ENCODE measurements around the gene DYDC1. TPM values are rescaled to one million over a fixed set of nuclear protein-coding genes. Genes with fewer than 3 reads are reported as not detected.

Gene DYDC1
- total and polyA plus RNA-seq, 2 of the 13 experiments (the other 11 are each of a cell fraction or from before 2014, with no cell fraction given): not detected

- TF ChIP-seq PRDM4 (CRISPR knock-in tag; IDR thresholded peaks at IDR 0.05; ENCODE audit: borderline replicate concordance) (no peak), ZNF784 (CRISPR knock-in tag; IDR thresholded peaks at IDR 0.05; ENCODE audit: borderline replicate concordance) (no peak), PHF5A (CRISPR knock-in tag; IDR thresholded peaks at IDR 0.05; ENCODE audit: low read depth, unreplicated experiment) (no peak)
Measured at GRCh38 chr10:80319725-80320290, 36.7 kb downstream of the DYDC1 start (continued).

- H3K27me3 ChIP-seq (ENCODE audit: control insufficient read depth in 1 of 2, insufficient read depth in 2 of 2, low read length in 2 of 2): no peaks in the 10 kb centered on the region
- DNase-seq (ENCODE audit: low spot score) (no peak), ATAC-seq (no peak), FAIRE-seq (no peak)
- H3K27ac ChIP-seq (ENCODE audit: extremely low read length, insufficient read depth, low read length): no peak overlapping the region
- H3K4me3 ChIP-seq (replicated peaks in 1 of 3; ENCODE audit: insufficient read depth in 1 of 3, low read depth in 2 of 3, low read length in 3 of 3): no peak overlapping the region
- 36% methylated on average over 2 of the region's 2 CpGs for WGBS (ENCODE audit: low lambda C conversion rate)
- BruUV-seq (replicated peaks): no TSS peak
- no peaks in the 10 kb centered on the region for H4K20me1 ChIP-seq (ENCODE audit: insufficient read depth, low read length)
- no peaks in the 10 kb centered on the region for H3K36me3 ChIP-seq (replicated peaks in 1 of 2; ENCODE audit: control insufficient read depth in 1 of 2, insufficient read depth in 2 of 2, low read length in 2 of 2)
- intact Hi-C loops (cut with micrococcal nuclease; ENCODE audit: unreplicated experiment): no loop called here
- no peaks in the 10 kb centered on the region for H3K9me3 ChIP-seq (ENCODE audit: low read length)
- no peak overlapping the region for H3K4me2 ChIP-seq (ENCODE audit: low read depth, low read length)
- CTCF ChIA-PET (ENCODE audit: low intra/inter-chr PET ratio, low total read pairs): no interaction called here
- in situ Hi-C loops (cut with HindIII; ENCODE audit: extremely low pct_ligation_motif_present, low pct_unique_long_range_greater_than_20kb): no loop called here
- no peak for TF ChIP-seq SMARCC2 (IDR thresholded peaks at IDR 0.05)
- no peak for TF ChIP-seq CSRNP1 (CRISPR knock-in tag; IDR thresholded peaks at IDR 0.05)
- TF ChIP-seq PLRG1 (conservative IDR thresholded peaks at IDR 0.05): no peak
- TF ChIP-seq RFX1 (IDR thresholded peaks at IDR 0.05): no peak
- no peak for TF ChIP-seq ZNF567 (CRISPR knock-in tag; IDR thresholded peaks at IDR 0.05; ENCODE audit: borderline replicate concordance)
- no peak for TF ChIP-seq RFX5 (IDR thresholded peaks at IDR 0.05; ENCODE audit: low read depth, low read length)
- no peaks in the 10 kb centered on the region for H3K79me2 ChIP-seq (ENCODE audit: insufficient read depth, low read length)
- H2AFZ ChIP-seq (ENCODE audit: low read length): no peak overlapping the region
- POLR2A ChIA-PET: no interaction called here
- H3K4me1 ChIP-seq (ENCODE audit: insufficient read depth, low read length): peaks cover 44% of the 10 kb centered on the region
- no peak overlapping the region for H3K9ac ChIP-seq (ENCODE audit: insufficient read depth, low read depth, low read length)
Measured at GRCh38 chr10:80319318-80319717, 37.2 kb downstream of the DYDC1 start.

All from HepG2 (cell line).